Astrocyte of the cerebellum (primary cell): Measurements from ENCODE around the gene G0S2.
A peak's percentile ranks its signal among the peaks of the same experiment; 100 is the strongest.

Experiments
- DNase-seq: peaks from one replicate; pipeline ENCODE4 v3.0.0-alpha.2; 2011; ENCODE audit warnings: low read depth
- H3K4me3 ChIP-seq: 2 replicates; pipeline ENCODE4 v1.5.1; 2011; ENCODE audit warnings: mild to moderate bottlenecking, low read depth, low read length, moderate library complexity
- in situ Hi-C: cut with HindIII; loops from 2 replicates; pipeline ENCODE4 v1.10.0; 2017; ENCODE audit warnings: low sequenced_read_pairs
- TF ChIP-seq, protein P1 (sequence below): IDR thresholded peaks from 2 replicates; pipeline ENCODE4 v1.5.1; 2012; ENCODE audit warnings: low read length, low read depth, moderate library complexity, mild to moderate bottlenecking; ENCODE audit errors: missing control alignments

G0S2 gene

DNA sequence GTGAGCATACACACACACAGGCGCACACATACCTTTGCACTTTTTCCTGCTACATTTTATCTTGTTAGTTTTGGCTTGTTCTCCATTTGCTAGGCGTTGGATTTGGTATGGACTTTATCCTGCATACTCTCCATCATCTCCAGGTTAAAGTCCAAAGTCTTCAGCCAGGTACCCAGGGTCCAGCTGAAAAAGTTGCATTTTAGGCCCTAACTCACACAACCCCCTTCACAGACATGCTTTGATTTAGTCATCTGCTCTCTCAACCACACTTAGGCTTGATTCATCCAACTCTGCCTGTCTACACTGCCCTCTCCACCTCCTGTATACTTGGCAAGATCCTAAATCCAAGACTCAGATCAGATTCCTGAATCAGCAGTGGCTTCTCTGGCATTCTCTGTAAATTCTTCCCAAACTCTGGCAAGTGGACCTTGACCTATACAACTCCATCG is 12.3 kb upstream of the G0S2 start:
- in situ Hi-C loops: no loop called here
- no peak overlapping the region for H3K4me3 ChIP-seq
- TF ChIP-seq, protein P1, sequence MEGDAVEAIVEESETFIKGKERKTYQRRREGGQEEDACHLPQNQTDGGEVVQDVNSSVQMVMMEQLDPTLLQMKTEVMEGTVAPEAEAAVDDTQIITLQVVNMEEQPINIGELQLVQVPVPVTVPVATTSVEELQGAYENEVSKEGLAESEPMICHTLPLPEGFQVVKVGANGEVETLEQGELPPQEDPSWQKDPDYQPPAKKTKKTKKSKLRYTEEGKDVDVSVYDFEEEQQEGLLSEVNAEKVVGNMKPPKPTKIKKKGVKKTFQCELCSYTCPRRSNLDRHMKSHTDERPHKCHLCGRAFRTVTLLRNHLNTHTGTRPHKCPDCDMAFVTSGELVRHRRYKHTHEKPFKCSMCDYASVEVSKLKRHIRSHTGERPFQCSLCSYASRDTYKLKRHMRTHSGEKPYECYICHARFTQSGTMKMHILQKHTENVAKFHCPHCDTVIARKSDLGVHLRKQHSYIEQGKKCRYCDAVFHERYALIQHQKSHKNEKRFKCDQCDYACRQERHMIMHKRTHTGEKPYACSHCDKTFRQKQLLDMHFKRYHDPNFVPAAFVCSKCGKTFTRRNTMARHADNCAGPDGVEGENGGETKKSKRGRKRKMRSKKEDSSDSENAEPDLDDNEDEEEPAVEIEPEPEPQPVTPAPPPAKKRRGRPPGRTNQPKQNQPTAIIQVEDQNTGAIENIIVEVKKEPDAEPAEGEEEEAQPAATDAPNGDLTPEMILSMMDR: no peak
- no peak for DNase-seq

GRCh38 chr1:209667103-209667502 is 8.1 kb upstream of the G0S2 start:
- TF ChIP-seq, protein P1: no peak
- DNase-seq: no peak
- in situ Hi-C loops: no loop called here
- no peak overlapping the region for H3K4me3 ChIP-seq

DNA sequence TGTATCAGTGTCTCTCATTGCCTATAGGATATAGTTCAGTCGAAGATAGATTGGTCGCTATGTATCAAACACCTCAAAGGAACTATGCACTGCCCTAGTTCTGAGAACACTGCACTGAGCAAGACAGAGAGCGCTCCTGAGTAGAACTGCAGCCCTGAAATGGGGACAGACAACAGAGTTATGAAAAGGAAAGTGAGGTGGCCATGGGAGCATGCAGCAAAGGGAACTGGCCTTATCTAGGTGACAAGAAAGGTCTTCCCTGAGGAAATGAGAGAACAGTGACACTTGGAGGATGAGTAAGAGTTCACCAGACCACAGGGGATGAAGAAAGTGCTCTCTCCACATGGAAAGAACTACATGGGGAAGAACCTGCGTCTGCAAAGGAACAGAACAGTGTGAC is 7.5 kb upstream of the G0S2 start:
- no peak overlapping the region for H3K4me3 ChIP-seq
- in situ Hi-C loops: no loop called here
- TF ChIP-seq, protein P1: no peak
- DNase-seq: no peak

GRCh38 chr1:209670441-209671082 is 4.7 kb upstream of the G0S2 start:
- in situ Hi-C loops: no loop called here
- H3K4me3 ChIP-seq: no peak overlapping the region
- TF ChIP-seq, protein P1: no peak
- peak; percentile 23 for DNase-seq

- H3K4me3 ChIP-seq: no peak overlapping the region
- no peak for DNase-seq
- TF ChIP-seq, protein P1: no peak
- in situ Hi-C loops: no loop called here
Observed at GRCh38 chr1:209672705-209673630, 2.2 kb upstream of the G0S2 start.

DNA sequence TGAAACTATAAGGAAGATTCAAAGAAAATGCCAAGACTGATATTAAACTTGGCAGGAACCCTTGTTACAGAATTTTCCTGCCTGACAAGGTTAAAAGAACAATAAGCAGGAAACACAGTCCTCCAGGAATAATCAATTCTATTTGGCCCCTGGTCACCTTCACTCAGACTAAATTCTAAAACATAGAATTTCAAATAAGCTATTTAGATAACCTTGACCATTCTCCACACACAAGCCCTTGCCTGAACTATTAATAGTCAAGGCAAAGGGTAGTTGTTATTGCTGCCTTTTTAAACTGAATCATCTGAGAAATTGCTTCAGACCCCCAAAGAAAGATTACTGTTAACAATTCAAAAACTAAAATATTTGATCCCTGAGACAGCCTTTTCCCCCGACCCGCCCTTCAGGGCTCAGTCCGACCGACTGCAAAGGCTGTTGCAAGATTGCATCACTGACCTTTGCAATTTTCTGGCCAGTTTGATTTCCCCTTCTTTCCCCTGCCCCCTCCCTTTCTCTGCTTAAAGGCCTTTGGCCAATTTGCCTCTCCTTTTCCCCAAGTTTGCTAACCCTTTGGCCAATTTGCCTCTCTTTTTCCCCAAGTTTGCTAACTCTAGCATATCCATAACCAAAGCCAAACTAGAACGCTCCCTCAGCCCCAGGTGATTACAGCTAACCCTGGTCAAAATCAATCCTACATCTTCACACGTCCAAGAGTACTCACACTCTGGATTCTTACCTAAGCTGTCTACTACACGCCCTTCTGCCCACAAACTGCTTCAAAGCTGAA is 1.4 kb upstream of the G0S2 start:
- in situ Hi-C loops: no loop called here
- TF ChIP-seq, protein P1: no peak
- H3K4me3 ChIP-seq: no peak overlapping the region
- DNase-seq: no peak
